Naive B cell (primary cell): ENCODE results near the gene RTN4RL1. TPM values are rescaled to one million over a fixed set of nuclear protein-coding genes. Genes with fewer than 3 reads are reported as not detected.
A peak's percentile ranks its signal among the peaks of the same experiment; 100 is the strongest.

Source experiments
- ATAC-seq, 2 donors: fragments of 150-1000 bp; cut with Tn5 transposase; 2 replicates each; pipeline ENCODE4 v1.10.0; 2021; ENCODE audit warnings: low read depth in 2 of 2, mild to moderate bottlenecking in 2 of 2, moderate library complexity in 2 of 2
- DNase-seq: peaks from one replicate; pipeline ENCODE4 v3.0.0; 2022
- H3K27ac Mint-ChIP-seq, 6 donors: one replicate each; pipeline ENCODE4 v1.8.0; 2020 to 2022; ENCODE audit warnings: mild to moderate bottlenecking in 6 of 6, mixed read lengths in 6 of 6, moderate library complexity in 5 of 6, inconsistent platforms in 2 of 6
- H3K27me3 Mint-ChIP-seq, 3 donors: one replicate each; pipeline ENCODE4 v1.8.0; 2021 to 2022; ENCODE audit warnings: mixed read lengths in 3 of 3, mild to moderate bottlenecking in 1 of 3
- H3K36me3 Mint-ChIP-seq, 2 donors: one replicate each; pipeline ENCODE4 v1.8.0; 2020 to 2022; ENCODE audit warnings: mixed read lengths in 2 of 2, inconsistent platforms in 1 of 2, mild to moderate bottlenecking in 1 of 2
- H3K4me1 Mint-ChIP-seq, 3 donors: one replicate each; pipeline ENCODE4 v1.8.0; 2020 to 2022; ENCODE audit warnings: mixed read lengths in 3 of 3, inconsistent platforms in 1 of 3, mild to moderate bottlenecking in 1 of 3, moderate library complexity in 1 of 3
- H3K4me3 Mint-ChIP-seq, 8 donors: one replicate each; pipeline ENCODE4 v1.8.0; 2020 to 2022; ENCODE audit warnings: mild to moderate bottlenecking in 8 of 8, mixed read lengths in 8 of 8, moderate library complexity in 8 of 8, inconsistent platforms in 2 of 8
- H3K9me3 Mint-ChIP-seq, 7 donors: one replicate each; pipeline ENCODE4 v1.8.0; 2020 to 2022; ENCODE audit warnings: mixed read lengths in 7 of 7, mild to moderate bottlenecking in 5 of 7, inconsistent platforms in 2 of 7, moderate library complexity in 1 of 7
- polyA plus RNA-seq, 6 donors: library from polyadenylated mRNA; unstranded; fragments of 300-500 nt; fragmentation: Illumina TruSeq; gene quantifications; one replicate each; pipeline ENCODE4 v1.2.3, GENCODE V29; 2021; ENCODE audit warnings: low read depth in 6 of 6

Gene RTN4RL1
- polyA plus RNA-seq, 6 donors from 2014 or later: not detected

- DNase-seq: no peak
- Mint-ChIP-seq H3K9me3 (no peaks in the 10 kb centered on the region), H3K4me1 (no peaks in the 10 kb centered on the region), H3K27me3 (no peaks in the 10 kb centered on the region), H3K27ac (peak overlapping the region in 1 of 6 donors; percentile 66), H3K36me3 (peaks cover 6 to 34% of the 10 kb centered on the region in 2 donors), H3K4me3 (peak overlapping the region in 1 of 8 donors; percentile 25)
- ATAC-seq: no peak
Measured at GRCh38 chr17:1894753-1895339, 130.3 kb downstream of the RTN4RL1 start.

GRCh38 chr17:1890758-1891450 lies 134.2 kb downstream of the RTN4RL1 start:
- H3K4me3 Mint-ChIP-seq: no peak overlapping the region
- H3K27ac Mint-ChIP-seq: no peak overlapping the region
- H3K27me3 Mint-ChIP-seq: no peaks in the 10 kb centered on the region
- H3K36me3 Mint-ChIP-seq: peaks cover 10 to 34% of the 10 kb centered on the region in 2 donors
- ATAC-seq (no peak), DNase-seq (no peak)
- no peaks in the 10 kb centered on the region for H3K4me1 Mint-ChIP-seq
- H3K9me3 Mint-ChIP-seq: no peaks in the 10 kb centered on the region

GRCh38 chr17:1888741-1889140 lies 136.4 kb downstream of the RTN4RL1 start:
- ATAC-seq: no peak
- no peak overlapping the region for H3K27ac Mint-ChIP-seq
- H3K4me3 Mint-ChIP-seq: no peak overlapping the region
- no peaks in the 10 kb centered on the region for H3K9me3 Mint-ChIP-seq
- H3K27me3 Mint-ChIP-seq: no peaks in the 10 kb centered on the region
- H3K4me1 Mint-ChIP-seq: no peaks in the 10 kb centered on the region
- no peak for DNase-seq
- peaks cover 23 to 37% of the 10 kb centered on the region in 2 donors for H3K36me3 Mint-ChIP-seq

Other genes with a start within 250 kb of the RTN4RL1 start
- gene SMYD4, start 195.4 kb downstream of the RTN4RL1 start, polyA plus RNA-seq: 10 to 100 TPM in 2 of 6 donors, 1 to 10 TPM in 4; 4.0 to 15.8 (median 7.7) TPM
- gene RPA1, start 195.3 kb downstream of the RTN4RL1 start, polyA plus RNA-seq: 10 to 100 TPM; 45.1 to 56.0 (median 50.5) TPM
- gene DPH1, start 4.8 kb upstream of the RTN4RL1 start, polyA plus RNA-seq: 10 to 100 TPM; 22.7 to 37.7 (median 29.7) TPM
- 10 to 100 TPM; 43.0 to 66.7 (median 58.3) TPM for gene OVCA2, start 16.7 kb upstream of the RTN4RL1 start, polyA plus RNA-seq
- under 1 TPM in 3 of 6 donors, not detected in 3; 0.08 to 0.35 (median 0.23) TPM for gene HIC1, start 29.8 kb upstream of the RTN4RL1 start, polyA plus RNA-seq